ENCODE data around the gene TAGAP. TPM values are rescaled to one million over a fixed set of nuclear protein-coding genes. Genes with fewer than 3 reads are reported as not detected.
"Not testable (repeated sequence)": the region's sequence is repeated elsewhere in the genome, so short reads cannot be mapped to it uniquely, and the experiment has no call there.

The TAGAP gene
- total RNA-seq, 1 donor from 2014 or later = 4.9 TPM

DNA sequence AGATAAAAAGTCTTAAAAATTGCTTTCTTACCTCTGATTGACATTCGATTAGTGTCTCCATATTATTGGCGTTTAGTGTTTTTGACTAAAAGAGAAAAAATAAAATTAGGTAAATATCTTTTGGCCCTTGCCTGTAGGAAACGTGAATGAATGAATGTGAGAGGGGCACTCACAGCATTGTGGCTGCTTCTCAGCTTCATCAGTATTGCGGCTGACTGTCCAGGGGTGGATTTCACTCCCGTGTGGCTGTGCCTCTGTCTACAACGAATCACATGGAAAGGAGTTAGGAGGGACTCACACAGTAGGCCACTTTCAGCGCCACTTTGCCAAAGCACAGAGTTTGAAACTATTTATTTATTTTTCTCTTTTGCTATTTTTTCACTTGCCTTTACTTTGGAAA, 844 bp downstream of the TAGAP start:
- DNase-seq (ENCODE audit: low spot score) = no peak

GRCh38 chr6:159043251-159043650, 1.5 kb downstream of the TAGAP start:
- DNase-seq (ENCODE audit: low spot score) = no peak

GRCh38 chr6:159042826-159043181, 2.0 kb downstream of the TAGAP start:
- no peak for DNase-seq (ENCODE audit: low spot score)

DNA sequence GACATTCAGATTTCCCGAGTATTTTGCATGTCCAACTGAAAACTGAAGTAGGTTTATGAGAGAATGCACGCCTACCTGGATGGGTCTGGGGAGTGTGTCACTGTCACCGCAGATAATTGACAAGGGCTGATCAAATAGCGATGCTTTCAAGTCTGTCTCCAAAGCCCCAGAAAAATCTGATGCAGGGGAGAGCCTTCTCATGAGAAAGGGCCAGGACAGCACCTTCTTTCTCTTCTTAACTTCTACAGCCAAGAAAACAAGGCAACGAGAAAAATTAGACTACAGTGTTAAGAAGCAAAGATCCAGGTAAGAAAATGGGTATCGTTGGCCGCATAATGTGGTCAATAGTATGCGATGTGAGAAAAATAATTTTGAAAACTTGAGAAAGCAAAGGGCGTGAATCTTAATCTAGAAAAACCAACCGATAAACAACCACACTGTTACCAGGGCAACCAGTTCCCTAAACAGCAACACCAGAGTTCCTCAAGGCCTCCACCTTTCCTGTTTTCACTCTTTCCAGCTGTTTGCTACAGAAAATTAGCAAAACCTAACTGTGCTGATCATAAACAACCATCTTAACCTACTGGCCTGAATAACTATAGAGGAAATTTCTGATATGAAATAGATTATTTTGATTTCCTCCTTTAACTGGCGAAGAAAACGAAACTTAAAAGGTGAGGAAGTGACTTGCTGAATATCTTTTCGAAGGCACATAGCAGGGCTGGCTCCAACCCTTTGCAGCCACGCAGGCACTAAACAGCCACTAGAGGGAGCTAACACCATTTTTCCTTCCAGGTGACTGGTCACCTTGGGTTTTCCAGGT, 2.6 kb downstream of the TAGAP start:
- peak; percentile 79 for DNase-seq (ENCODE audit: low spot score)

- DNase-seq (ENCODE audit: low spot score) = no peak
These were observed 3.6 kb downstream of the TAGAP start for GRCh38 chr6:159041181-159041580.

DNA sequence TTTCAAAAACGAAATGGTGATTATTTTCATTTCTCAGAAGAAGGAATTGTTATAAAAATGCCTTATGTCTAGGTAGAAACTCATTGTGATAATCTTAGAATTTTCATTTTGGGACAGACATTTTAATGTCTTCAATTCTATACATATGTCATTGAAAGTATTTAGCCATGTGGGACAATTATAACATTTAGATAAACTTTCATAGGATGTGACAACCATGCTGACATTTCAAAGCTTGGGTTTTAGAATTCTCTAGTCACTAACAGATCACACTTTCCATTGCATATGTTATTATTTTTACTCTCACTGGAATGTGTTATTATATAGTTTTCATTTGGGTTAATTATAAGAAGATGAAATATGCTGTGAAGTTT, 4.9 kb downstream of the TAGAP start:
- DNase-seq (ENCODE audit: low spot score) = no peak

GRCh38 chr6:159038914-159039884, 5.6 kb downstream of the TAGAP start:
- no peak for DNase-seq (ENCODE audit: low spot score)

- not testable (repeated sequence) for DNase-seq (ENCODE audit: low spot score)
These were observed 6.5 kb downstream of the TAGAP start for GRCh38 chr6:159038318-159038717.

DNA sequence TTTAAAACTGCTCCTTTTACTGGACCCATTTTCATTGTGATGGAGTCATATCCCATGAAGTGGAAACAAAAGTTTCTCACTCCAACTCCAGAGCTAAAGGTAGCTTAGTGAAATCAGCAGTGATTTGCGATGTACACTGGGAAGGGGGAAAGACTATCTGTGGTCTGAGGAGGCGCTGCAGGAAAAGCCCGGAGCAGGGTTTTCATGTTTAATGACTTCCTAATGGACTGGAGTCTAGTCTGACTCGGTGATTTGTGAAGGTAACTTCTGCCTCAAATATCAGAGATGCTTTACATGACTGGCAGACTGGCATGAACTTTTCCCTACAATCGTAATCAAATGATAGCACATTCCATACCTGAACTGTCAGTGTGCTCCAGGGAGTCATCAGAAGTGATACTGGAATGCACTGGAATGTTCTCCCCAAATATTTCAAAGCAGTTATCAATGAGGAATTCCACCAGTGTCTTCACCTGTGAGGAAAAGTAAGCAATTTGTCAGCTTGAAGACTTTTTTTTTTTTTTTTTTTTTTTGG, 7.0 kb downstream of the TAGAP start:
- DNase-seq (ENCODE audit: low spot score) = no peak

DNA sequence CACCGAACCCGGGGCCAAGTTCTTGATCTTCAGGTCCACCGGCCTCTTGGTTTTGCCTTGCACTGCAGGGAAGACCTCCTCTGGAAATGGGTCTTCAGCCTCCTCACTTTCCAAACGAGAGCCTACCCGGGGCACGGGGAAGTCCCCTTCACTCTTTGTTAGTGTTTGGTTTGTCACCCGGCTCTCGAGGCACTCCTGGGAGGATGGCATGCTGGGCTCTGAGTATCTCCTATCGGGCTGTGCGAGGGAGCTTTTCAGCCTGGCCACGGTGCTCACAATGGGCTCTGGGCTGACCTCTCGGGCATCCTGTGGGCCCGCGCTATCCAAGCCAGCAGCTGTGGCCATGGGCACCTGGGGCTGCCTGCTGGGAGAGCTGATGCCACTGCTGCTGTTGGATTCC, 8.1 kb downstream of the TAGAP start:
- DNase-seq (ENCODE audit: low spot score) = no peak

- DNase-seq (ENCODE audit: low spot score) = no peak
These were observed 8.9 kb downstream of the TAGAP start for GRCh38 chr6:159035891-159036290.

- DNase-seq (ENCODE audit: low spot score) = no peak
These were observed 11.4 kb downstream of the TAGAP start for GRCh38 chr6:159033160-159034049.

- DNase-seq (ENCODE audit: low spot score) = no peak
These were observed 12.9 kb downstream of the TAGAP start for GRCh38 chr6:159031846-159032245.

GRCh38 chr6:159030168-159030567, 14.6 kb downstream of the TAGAP start:
- DNase-seq (ENCODE audit: low spot score) = no peak

DNA sequence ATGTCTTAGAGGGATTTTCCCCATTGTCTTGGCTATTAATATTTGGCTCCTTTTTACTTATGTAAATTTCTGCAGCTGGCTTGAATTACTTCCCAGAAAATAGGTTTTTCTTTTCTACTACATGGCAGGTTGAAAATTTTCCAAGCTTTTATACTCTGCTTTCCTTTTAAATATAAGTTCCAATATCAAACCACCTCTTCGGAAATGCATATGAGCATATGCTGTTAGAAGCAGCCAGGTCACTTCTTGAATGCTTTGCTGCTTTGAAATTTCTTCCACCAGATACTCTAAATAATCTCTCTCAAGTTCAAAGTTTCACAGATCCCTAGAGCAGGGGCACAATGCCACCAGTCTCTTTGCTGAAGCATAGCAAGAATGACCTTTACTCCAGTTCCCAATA, 19.6 kb downstream of the TAGAP start:
- not testable (repeated sequence) for DNase-seq (ENCODE audit: low spot score)

- no peak for DNase-seq (ENCODE audit: low spot score)
These were observed 20.9 kb downstream of the TAGAP start for GRCh38 chr6:159023893-159024292.

DNA sequence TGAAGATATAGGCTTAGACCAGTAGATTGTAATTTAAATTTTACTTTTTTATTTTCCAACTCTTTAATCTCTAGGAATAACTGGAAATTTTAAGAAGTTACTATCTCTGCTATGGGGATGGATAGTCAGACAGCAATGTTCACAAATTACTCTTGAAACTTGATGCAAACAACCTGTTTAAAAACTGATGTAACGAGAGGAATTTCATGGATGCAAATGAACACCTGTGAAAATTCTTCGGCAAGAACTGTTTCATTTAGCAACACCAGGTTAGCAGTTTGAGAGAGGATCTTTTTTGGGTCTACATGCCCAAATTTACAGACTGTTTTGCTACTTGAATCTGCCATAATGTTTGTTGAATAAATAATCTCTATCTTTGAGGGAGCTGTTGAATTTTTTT, 24.8 kb downstream of the TAGAP start:
- no peak for DNase-seq (ENCODE audit: low spot score)

DNA sequence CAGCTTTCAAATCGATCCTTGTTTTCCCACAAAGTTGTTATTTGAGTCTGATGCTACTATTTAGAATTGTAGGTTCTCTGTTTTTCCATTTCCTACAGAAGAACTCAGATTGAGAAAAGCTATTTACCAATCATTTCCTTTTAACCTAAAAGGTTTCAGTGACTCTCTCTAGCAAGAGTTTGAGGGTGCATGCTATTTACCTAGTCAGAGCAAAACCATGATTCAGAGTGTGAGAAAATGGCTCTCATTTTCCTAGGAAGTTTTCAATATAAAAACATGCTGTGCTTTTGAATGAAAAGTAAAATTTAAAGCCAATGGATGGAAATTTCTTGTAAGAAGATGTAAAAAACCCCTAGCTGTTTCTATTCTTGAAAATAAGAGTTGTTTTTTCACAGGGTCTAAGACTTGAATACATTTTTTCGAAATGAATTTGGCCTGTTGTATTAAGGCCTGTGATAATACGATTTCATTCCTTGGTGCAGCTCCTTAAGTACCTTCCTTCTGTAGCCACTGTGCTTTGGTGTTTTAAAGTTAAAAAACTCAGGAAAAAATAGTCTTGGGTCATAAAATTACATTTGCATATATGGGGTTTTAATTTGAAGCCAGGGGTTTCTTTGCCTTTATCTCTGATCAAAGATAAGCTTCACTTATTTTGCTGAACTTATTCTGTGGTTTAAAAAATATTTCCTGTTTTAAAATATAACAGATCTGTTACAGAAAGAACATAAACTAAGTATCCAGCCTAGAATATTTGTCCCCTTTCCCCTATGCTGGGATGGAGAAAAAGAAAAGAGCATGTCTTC, 26.8 kb downstream of the TAGAP start:
- DNase-seq (ENCODE audit: low spot score) = no peak

DNA sequence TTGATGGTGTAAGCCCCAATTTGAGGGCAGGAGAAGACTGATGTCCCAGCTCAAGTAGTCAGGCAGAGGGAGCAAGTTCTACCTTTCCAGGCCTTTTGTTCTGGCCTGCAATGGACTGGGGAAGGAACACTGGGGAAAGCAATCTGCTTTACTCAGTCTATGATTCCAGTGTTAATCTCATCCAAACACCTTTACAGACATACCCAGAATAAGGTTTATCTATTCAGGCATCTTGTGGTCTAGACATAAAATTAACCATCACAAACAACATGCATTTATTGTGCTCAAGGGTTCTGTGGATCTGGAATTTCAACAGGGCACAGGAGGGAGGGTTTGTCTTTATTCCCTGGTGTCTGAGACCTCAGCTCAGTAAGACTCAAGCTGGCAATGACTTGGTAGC, 30.4 kb downstream of the TAGAP start:
- DNase-seq (ENCODE audit: low spot score) = no peak

GRCh38 chr6:159013229-159013628, 31.6 kb downstream of the TAGAP start:
- DNase-seq (ENCODE audit: low spot score) = no peak

DNA sequence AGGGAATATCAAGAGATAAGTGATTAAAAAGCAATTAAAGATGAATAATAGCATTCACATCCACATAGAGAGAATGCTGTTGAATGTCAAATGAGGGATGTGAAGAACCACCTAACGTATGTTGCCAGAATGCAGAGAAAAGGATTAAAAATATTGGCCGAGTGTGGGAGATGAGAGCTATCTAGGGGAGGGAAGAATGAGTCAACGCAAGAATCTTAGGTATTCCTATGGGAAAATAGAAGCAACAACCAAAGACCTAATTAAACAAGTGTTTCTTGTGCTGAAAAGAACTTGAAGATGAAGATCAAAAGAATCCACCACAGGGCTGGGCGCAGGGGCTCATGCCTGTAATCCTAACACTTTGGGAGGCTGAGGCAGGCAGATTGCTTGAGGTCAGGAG, 32.6 kb downstream of the TAGAP start:
- no peak for DNase-seq (ENCODE audit: low spot score)

Data from ureter (tissue), 1 donor.